OCI-LY1 (cell line): Measurements from ENCODE around the gene GMPPA.

Source experiments
- H2AFZ ChIP-seq: fragments of 200-600 bp; sonication (generic), shearing (Covaris generic); 2 replicates; pipeline ENCODE4 v1.6.0; 2014; ENCODE audit warnings: antibody characterized with exemption, mild to moderate bottlenecking, low read length
- H3F3A ChIP-seq: fragments of 200-600 bp; sonication (generic), shearing (Covaris generic); 2 replicates; pipeline ENCODE4 v1.6.0; 2014; ENCODE audit warnings: mild to moderate bottlenecking, antibody characterized with exemption, low read length, moderate library complexity; ENCODE audit not compliant: insufficient read depth
- H3K27ac ChIP-seq: fragments of 200-600 bp; sonication (generic); 2 replicates; pipeline ENCODE4 v1.5.1; 2014; ENCODE audit warnings: low read length, mixed run types, mild to moderate bottlenecking, low read depth; ENCODE audit not compliant: poor library complexity, severe bottlenecking
- H3K27me3 ChIP-seq: fragments of 200-600 bp; sonication (generic); 2 replicates; pipeline ENCODE4 v1.6.0; 2014; ENCODE audit warnings: antibody characterized with exemption, mild to moderate bottlenecking, low read length, moderate library complexity; ENCODE audit not compliant: insufficient read depth
- H3K36me3 ChIP-seq: fragments of 200-600 bp; sonication (generic); 2 replicates; pipeline ENCODE4 v1.6.1; 2014; ENCODE audit warnings: mild to moderate bottlenecking, antibody characterized with exemption, low read length, moderate library complexity, mixed read lengths; ENCODE audit not compliant: insufficient read depth
- H3K4me1 ChIP-seq: fragments of 200-600 bp; sonication (generic); 2 replicates; pipeline ENCODE4 v1.5.1; 2014; ENCODE audit warnings: mild to moderate bottlenecking, low read length, moderate library complexity; ENCODE audit not compliant: insufficient read depth, severe bottlenecking
- H3K4me2 ChIP-seq: fragments of 200-600 bp; sonication (generic), shearing (Covaris generic); 2 replicates; pipeline ENCODE4 v1.6.1; 2014; ENCODE audit warnings: low read length
- H3K4me3 ChIP-seq: fragments of 200-600 bp; sonication (generic); 2 replicates; pipeline ENCODE4 v1.5.1; 2014; ENCODE audit warnings: low read length, low read depth, mild to moderate bottlenecking, mixed read lengths; ENCODE audit not compliant: poor library complexity, severe bottlenecking
- H3K79me2 ChIP-seq: fragments of 200-600 bp; shearing (Covaris generic); 2 replicates; pipeline ENCODE4 v1.6.1; 2016; ENCODE audit warnings: mixed run types, low read length, mixed read lengths; ENCODE audit not compliant: insufficient read depth
- H3K9ac ChIP-seq: fragments of 200-600 bp; sonication (generic), shearing (Covaris generic); 2 replicates; pipeline ENCODE4 v1.6.1; 2014; ENCODE audit warnings: mild to moderate bottlenecking, low read length, mixed read lengths
- H3K9me2 ChIP-seq: fragments of 200-600 bp; sonication (generic), shearing (Covaris generic); 2 replicates; pipeline ENCODE4 v1.6.1; 2014; ENCODE audit warnings: low read depth, mild to moderate bottlenecking, low read length, mixed read lengths
- H3K9me3 ChIP-seq: fragments of 200-600 bp; shearing (Covaris generic); 2 replicates; pipeline ENCODE4 v1.6.1; 2014; ENCODE audit warnings: low read length, mixed read lengths
- H4K20me1 ChIP-seq: fragments of 200-600 bp; sonication (generic), shearing (Covaris generic); 2 replicates; pipeline ENCODE4 v1.6.0; 2016; ENCODE audit warnings: mild to moderate bottlenecking, low read length; ENCODE audit not compliant: insufficient read depth
- EZH2 ChIP-seq: fragments of 200-600 bp; sonication (generic), shearing (Covaris generic); IDR thresholded peaks from 2 replicates; pipeline ENCODE4 v1.8.0; 2017; ENCODE audit warnings: borderline replicate concordance, mixed run types, mild to moderate bottlenecking, antibody characterized with exemption, low read length, moderate library complexity, mixed read lengths
- TF ChIP-seq, protein P1 (sequence below): fragments of 200-600 bp; sonication (generic), shearing (Covaris generic); IDR thresholded peaks from 2 replicates; pipeline ENCODE4 v1.5.1; 2017; ENCODE audit warnings: mild to moderate bottlenecking, antibody characterized with exemption, low read length, moderate library complexity, mixed read lengths

GMPPA gene

DNA sequence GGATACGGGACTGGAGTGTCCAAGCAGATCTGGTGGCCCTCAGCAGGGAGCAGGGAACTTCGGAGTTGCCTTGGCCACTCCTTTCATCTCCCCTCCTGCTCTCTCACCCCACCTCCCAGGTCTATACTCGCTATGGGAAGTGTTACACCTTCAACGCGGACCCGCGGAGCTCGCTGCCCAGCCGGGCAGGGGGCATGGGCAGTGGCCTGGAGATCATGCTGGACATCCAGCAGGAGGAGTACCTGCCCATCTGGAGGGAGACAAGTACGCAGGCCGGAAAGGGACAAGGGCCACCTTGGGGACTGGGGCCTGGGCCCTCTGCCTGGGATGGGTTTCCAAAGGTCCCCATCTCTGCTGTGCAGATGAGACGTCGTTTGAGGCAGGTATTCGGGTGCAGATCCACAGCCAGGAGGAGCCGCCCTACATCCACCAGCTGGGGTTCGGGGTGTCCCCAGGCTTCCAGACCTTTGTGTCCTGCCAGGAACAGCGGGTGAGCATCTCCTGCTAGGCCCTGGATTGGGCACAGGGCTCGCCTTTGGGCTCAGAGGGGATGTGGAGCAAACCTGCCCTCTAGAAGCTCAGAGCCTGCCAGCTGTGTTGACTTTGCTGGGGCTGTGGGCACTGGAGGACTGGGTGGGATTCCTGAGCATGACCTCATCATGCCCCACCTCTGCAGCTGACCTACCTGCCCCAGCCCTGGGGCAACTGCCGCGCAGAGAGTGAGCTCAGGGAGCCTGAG, 33.1 kb downstream of the GMPPA start:
- H3K79me2 ChIP-seq, result no peaks in the 10 kb centered on the region
- H4K20me1 ChIP-seq, result no peaks in the 10 kb centered on the region
- no peak overlapping the region for H3K4me2 ChIP-seq
- peaks cover 7% of the 10 kb centered on the region for H3K27me3 ChIP-seq
- no peak overlapping the region for H3K9ac ChIP-seq
- TF ChIP-seq, protein P1, sequence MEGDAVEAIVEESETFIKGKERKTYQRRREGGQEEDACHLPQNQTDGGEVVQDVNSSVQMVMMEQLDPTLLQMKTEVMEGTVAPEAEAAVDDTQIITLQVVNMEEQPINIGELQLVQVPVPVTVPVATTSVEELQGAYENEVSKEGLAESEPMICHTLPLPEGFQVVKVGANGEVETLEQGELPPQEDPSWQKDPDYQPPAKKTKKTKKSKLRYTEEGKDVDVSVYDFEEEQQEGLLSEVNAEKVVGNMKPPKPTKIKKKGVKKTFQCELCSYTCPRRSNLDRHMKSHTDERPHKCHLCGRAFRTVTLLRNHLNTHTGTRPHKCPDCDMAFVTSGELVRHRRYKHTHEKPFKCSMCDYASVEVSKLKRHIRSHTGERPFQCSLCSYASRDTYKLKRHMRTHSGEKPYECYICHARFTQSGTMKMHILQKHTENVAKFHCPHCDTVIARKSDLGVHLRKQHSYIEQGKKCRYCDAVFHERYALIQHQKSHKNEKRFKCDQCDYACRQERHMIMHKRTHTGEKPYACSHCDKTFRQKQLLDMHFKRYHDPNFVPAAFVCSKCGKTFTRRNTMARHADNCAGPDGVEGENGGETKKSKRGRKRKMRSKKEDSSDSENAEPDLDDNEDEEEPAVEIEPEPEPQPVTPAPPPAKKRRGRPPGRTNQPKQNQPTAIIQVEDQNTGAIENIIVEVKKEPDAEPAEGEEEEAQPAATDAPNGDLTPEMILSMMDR, result no peak
- TF ChIP-seq EZH2, result no peak
- H3K9me3 ChIP-seq, result no peaks in the 10 kb centered on the region
- H3K27ac ChIP-seq, result no peak overlapping the region
- H2AFZ ChIP-seq, result no peak overlapping the region
- H3K4me3 ChIP-seq, result no peak overlapping the region
- no peaks in the 10 kb centered on the region for H3F3A ChIP-seq
- no peaks in the 10 kb centered on the region for H3K9me2 ChIP-seq
- no peaks in the 10 kb centered on the region for H3K36me3 ChIP-seq
- no peaks in the 10 kb centered on the region for H3K4me1 ChIP-seq

DNA sequence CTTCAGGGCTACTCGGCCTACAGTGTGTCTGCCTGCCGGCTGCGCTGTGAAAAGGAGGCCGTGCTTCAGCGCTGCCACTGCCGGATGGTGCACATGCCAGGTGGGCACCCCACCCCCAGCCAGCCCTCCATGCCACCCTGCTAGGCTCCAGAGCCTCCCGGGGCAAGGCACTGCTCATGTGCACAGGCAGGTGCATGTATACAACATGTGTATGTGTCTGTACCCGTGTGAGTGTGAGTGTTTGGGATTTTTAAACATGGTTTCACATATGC, 33.6 kb downstream of the GMPPA start:
- Histone ChIP-seq H4K20me1 (no peaks in the 10 kb centered on the region), H3F3A (no peaks in the 10 kb centered on the region), H3K9ac (no peak overlapping the region), H3K36me3 (no peaks in the 10 kb centered on the region), H3K9me3 (no peaks in the 10 kb centered on the region), H3K9me2 (no peaks in the 10 kb centered on the region), H3K79me2 (no peaks in the 10 kb centered on the region), H3K4me3 (no peak overlapping the region), H3K4me2 (no peak overlapping the region), H3K27ac (no peak overlapping the region), H2AFZ (no peak overlapping the region), H3K27me3 (peaks cover 7% of the 10 kb centered on the region), H3K4me1 (no peaks in the 10 kb centered on the region)
- TF ChIP-seq EZH2, result no peak
- TF ChIP-seq, protein P1, result no peak

GRCh38 chr2:219533930-219534661, 35.4 kb downstream of the GMPPA start:
- Histone ChIP-seq H4K20me1 (no peaks in the 10 kb centered on the region), H3K27ac (no peak overlapping the region), H3K9me2 (no peaks in the 10 kb centered on the region), H3K27me3 (peaks cover 7% of the 10 kb centered on the region), H3K4me3 (no peak overlapping the region), H3K4me2 (no peak overlapping the region), H3K4me1 (no peaks in the 10 kb centered on the region), H3K9me3 (no peaks in the 10 kb centered on the region), H3K9ac (no peak overlapping the region), H3K36me3 (no peaks in the 10 kb centered on the region), H3K79me2 (no peaks in the 10 kb centered on the region), H2AFZ (no peak overlapping the region), H3F3A (no peaks in the 10 kb centered on the region)
- no peak for TF ChIP-seq EZH2
- TF ChIP-seq, protein P1, result no peak
